ENCODE data around the gene SDK2.

Gene SDK2

GRCh38 chr17:73528679-73529078 is 115.6 kb downstream of the SDK2 start:
- no peak for DNase-seq

GRCh38 chr17:73526952-73527351 is 117.3 kb downstream of the SDK2 start:
- no peak for DNase-seq

- DNase-seq, result no peak
These were observed 119.1 kb downstream of the SDK2 start for GRCh38 chr17:73524941-73525679.

- no peak for DNase-seq
These were observed 121.5 kb downstream of the SDK2 start for GRCh38 chr17:73522696-73523095.

GRCh38 chr17:73522107-73522506 is 122.1 kb downstream of the SDK2 start:
- no peak for DNase-seq

GRCh38 chr17:73521376-73521775 is 122.9 kb downstream of the SDK2 start:
- DNase-seq, result no peak

- DNase-seq, result no peak
These were observed 123.9 kb downstream of the SDK2 start for GRCh38 chr17:73520369-73520761.

GRCh38 chr17:73519714-73520368 is 124.4 kb downstream of the SDK2 start:
- no peak for DNase-seq

GRCh38 chr17:73519011-73519410 is 125.2 kb downstream of the SDK2 start:
- no peak for DNase-seq

GRCh38 chr17:73516431-73516830 is 127.8 kb downstream of the SDK2 start:
- DNase-seq, result no peak

- DNase-seq, result no peak
These were observed 129.9 kb downstream of the SDK2 start for GRCh38 chr17:73514146-73514863.

- peak; percentile 30 for DNase-seq
These were observed 130.8 kb downstream of the SDK2 start for GRCh38 chr17:73513426-73513825.

GRCh38 chr17:73511719-73512115 is 132.5 kb downstream of the SDK2 start:
- no peak for DNase-seq

GRCh38 chr17:73510981-73511718 is 133.1 kb downstream of the SDK2 start:
- peak; percentile 77 for DNase-seq

- no peak for DNase-seq
These were observed 135.2 kb downstream of the SDK2 start for GRCh38 chr17:73508931-73509605.

GRCh38 chr17:73508057-73508930 is 136.0 kb downstream of the SDK2 start:
- DNase-seq, result no peak

- no peak for DNase-seq
These were observed 137.5 kb downstream of the SDK2 start for GRCh38 chr17:73506470-73507435.

GRCh38 chr17:73503560-73503959 is 140.7 kb downstream of the SDK2 start:
- no peak for DNase-seq

GRCh38 chr17:73500414-73500999 is 143.7 kb downstream of the SDK2 start:
- DNase-seq, result no peak

Measured in midbrain (tissue), 1 donor.